ENCODE data around the gene ZMYND8.

GRCh38 chr20:47298624-47299023, 57.9 kb downstream of the ZMYND8 start:
- TF ChIP-seq CTCF (IDR thresholded peaks at IDR 0.05) (no peak), POLR2A (IDR thresholded peaks at IDR 0.05) (no peak)

Data from Peyer's patch (tissue), 4 donors.